Measurements from ENCODE around the gene SDCBP2. TPM values are rescaled to one million over a fixed set of nuclear protein-coding genes. Genes with fewer than 3 reads are reported as not detected.

The SDCBP2 gene
- total RNA-seq, 1 experiment from 2014 or later: 3.3 TPM

- TF ChIP-seq ZNF512 (CRISPR knock-in tag; IDR thresholded peaks at IDR 0.05; ENCODE audit: borderline replicate concordance): no peak
- no peak for TF ChIP-seq NFYB (CRISPR knock-in tag; conservative IDR thresholded peaks at IDR 0.05; ENCODE audit: low read depth)
- TF ChIP-seq ZNF232 (CRISPR knock-in tag; IDR thresholded peaks at IDR 0.05): no peak
- TF ChIP-seq IRF1 (CRISPR knock-in tag; IDR thresholded peaks at IDR 0.05): no peak
- no peak for TF ChIP-seq ATF1 (CRISPR knock-in tag; IDR thresholded peaks at IDR 0.05)
- no peak for TF ChIP-seq ZNF121 (CRISPR knock-in tag; IDR thresholded peaks at IDR 0.05)
- TF ChIP-seq E2F5 (CRISPR knock-in tag; IDR thresholded peaks at IDR 0.05): no peak
- no peak for TF ChIP-seq HMGA2 (CRISPR knock-in tag; IDR thresholded peaks at IDR 0.05)
- TF ChIP-seq JAZF1 (CRISPR knock-in tag; IDR thresholded peaks at IDR 0.05): no peak
These were observed 49.9 kb downstream of the SDCBP2 start (continued) for GRCh38 chr20:1278993-1279392.

GRCh38 chr20:1277529-1278322 lies 51.2 kb downstream of the SDCBP2 start:
- ATAC-seq (no peak), DNase-seq (ENCODE audit: low spot score) (no peak)
- no peak overlapping the region for H3K27ac Mint-ChIP-seq
- no peaks in the 10 kb centered on the region for H3K27me3 Mint-ChIP-seq (ENCODE audit: low read depth)
- H3K9me3 Mint-ChIP-seq: no peaks in the 10 kb centered on the region
- H3K4me1 Mint-ChIP-seq: no peaks in the 10 kb centered on the region
- H3K4me3 Mint-ChIP-seq: no peak overlapping the region
- POLR2A ChIA-PET: no interaction called here
- TF ChIP-seq ZNF121 (CRISPR knock-in tag; IDR thresholded peaks at IDR 0.05) (no peak), RORB (CRISPR knock-in tag; IDR thresholded peaks at IDR 0.05) (no peak), TP53 (CRISPR knock-in tag; IDR thresholded peaks at IDR 0.05) (no peak), CDX4 (CRISPR knock-in tag; IDR thresholded peaks at IDR 0.05; ENCODE audit: borderline replicate concordance) (no peak), AR (CRISPR knock-in tag; IDR thresholded peaks at IDR 0.05) (no peak), JAZF1 (CRISPR knock-in tag; IDR thresholded peaks at IDR 0.05) (no peak), RELA (CRISPR knock-in tag; IDR thresholded peaks at IDR 0.05; ENCODE audit: borderline replicate concordance) (no peak), ELF4 (CRISPR knock-in tag; IDR thresholded peaks at IDR 0.05; ENCODE audit: low read depth) (no peak), ZNF423 (CRISPR knock-in tag; IDR thresholded peaks at IDR 0.05) (no peak), STAT6 (CRISPR knock-in tag; conservative IDR thresholded peaks at IDR 0.05; ENCODE audit: low read depth) (no peak), ATF1 (CRISPR knock-in tag; IDR thresholded peaks at IDR 0.05) (no peak)
- CTCF ChIA-PET: no interaction called here
- H3K36me3 Mint-ChIP-seq: no peaks in the 10 kb centered on the region
